A549 (cell line): ENCODE results near the gene CELF5.

Experiments used
- CHD2 ChIP-seq: fragments of 150-350 bp; IDR thresholded peaks from 2 replicates; pipeline ENCODE4 v1.6.1; 2014; ENCODE audit warnings: low read length; ENCODE audit not compliant: partially characterized antibody
- CTCF ChIP-seq: fragments of >200 bp; sonication (Bioruptor Twin); formaldehyde crosslinking; IDR thresholded peaks from 3 replicates; pipeline ENCODE4 v1.5.1; 2016
- GATA3 ChIP-seq: IDR thresholded peaks from 2 replicates; pipeline ENCODE4 v1.6.1; 2012; ENCODE audit warnings: borderline replicate concordance
- NR3C1 ChIP-seq: fragments of >200 bp; sonication (Bioruptor Twin); formaldehyde crosslinking; IDR thresholded peaks from 3 replicates; pipeline ENCODE4 v1.6.1; 2017
- REST ChIP-seq: fragments of 200-600 bp; sonication (generic); IDR thresholded peaks from 2 replicates; pipeline ENCODE4 v1.6.1; 2016; ENCODE audit warnings: antibody characterized with exemption, mild to moderate bottlenecking, moderate library complexity
- RFX5 ChIP-seq: fragments of 450-650 bp; IDR thresholded peaks from 2 replicates; pipeline ENCODE4 v1.7.1; 2014; ENCODE audit warnings: antibody characterized with exemption, mild to moderate bottlenecking, moderate library complexity
- TF ChIP-seq, protein P1 (sequence below): IDR thresholded peaks from 2 replicates; pipeline ENCODE4 v1.6.1; 2012; ENCODE audit warnings: low read depth, borderline replicate concordance
- TF ChIP-seq, protein P2 (sequence below): fragments of 450-650 bp; IDR thresholded peaks from 2 replicates; pipeline ENCODE4 v1.6.1; 2014; ENCODE audit warnings: antibody characterized with exemption

- no peak for TF ChIP-seq CTCF
- no peak for TF ChIP-seq REST
- no peak for TF ChIP-seq NR3C1
- TF ChIP-seq GATA3, result no peak
- TF ChIP-seq RFX5, result no peak
- TF ChIP-seq, protein P1, sequence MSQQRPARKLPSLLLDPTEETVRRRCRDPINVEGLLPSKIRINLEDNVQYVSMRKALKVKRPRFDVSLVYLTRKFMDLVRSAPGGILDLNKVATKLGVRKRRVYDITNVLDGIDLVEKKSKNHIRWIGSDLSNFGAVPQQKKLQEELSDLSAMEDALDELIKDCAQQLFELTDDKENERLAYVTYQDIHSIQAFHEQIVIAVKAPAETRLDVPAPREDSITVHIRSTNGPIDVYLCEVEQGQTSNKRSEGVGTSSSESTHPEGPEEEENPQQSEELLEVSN, result no peak
- TF ChIP-seq, protein P2, sequence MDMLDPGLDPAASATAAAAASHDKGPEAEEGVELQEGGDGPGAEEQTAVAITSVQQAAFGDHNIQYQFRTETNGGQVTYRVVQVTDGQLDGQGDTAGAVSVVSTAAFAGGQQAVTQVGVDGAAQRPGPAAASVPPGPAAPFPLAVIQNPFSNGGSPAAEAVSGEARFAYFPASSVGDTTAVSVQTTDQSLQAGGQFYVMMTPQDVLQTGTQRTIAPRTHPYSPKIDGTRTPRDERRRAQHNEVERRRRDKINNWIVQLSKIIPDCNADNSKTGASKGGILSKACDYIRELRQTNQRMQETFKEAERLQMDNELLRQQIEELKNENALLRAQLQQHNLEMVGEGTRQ, result no peak
- no peak for TF ChIP-seq CHD2
These were observed 14.9 kb downstream of the CELF5 start for GRCh38 chr19:3239367-3239766.
